HG02798 (cell line): ENCODE results near the gene SNAP47.

Source experiments
- ATAC-seq: cut with Tn5 transposase; IDR thresholded peaks from one replicate; pipeline ENCODE4 v1.9.1; 2021; ENCODE audit warnings: mild to moderate bottlenecking; ENCODE audit not compliant: unreplicated experiment, poor library complexity

Gene SNAP47

GRCh38 chr1:227731696-227732585, 3.3 kb upstream of the SNAP47 start:
- ATAC-seq: no peak

GRCh38 chr1:227732586-227733308, 2.5 kb upstream of the SNAP47 start:
- ATAC-seq: no peak

- ATAC-seq: no peak
Observed at GRCh38 chr1:227733309-227733705, 1.9 kb upstream of the SNAP47 start.

GRCh38 chr1:227733751-227734545, 1.3 kb upstream of the SNAP47 start:
- ATAC-seq: no peak

GRCh38 chr1:227734546-227734855, 734 bp upstream of the SNAP47 start:
- peak; percentile 0 for ATAC-seq

- ATAC-seq: no peak
Observed at GRCh38 chr1:227735539-227736285, 477 bp downstream of the SNAP47 start.

GRCh38 chr1:227736814-227737432, 1.7 kb downstream of the SNAP47 start:
- no peak for ATAC-seq

GRCh38 chr1:227738820-227739219, 3.6 kb downstream of the SNAP47 start:
- no peak for ATAC-seq

- ATAC-seq: no peak
Observed at GRCh38 chr1:227739636-227740035, 4.4 kb downstream of the SNAP47 start.

- ATAC-seq: no peak
Observed at GRCh38 chr1:227740401-227740960, 5.2 kb downstream of the SNAP47 start.

- no peak for ATAC-seq
Observed at GRCh38 chr1:227741166-227741870, 6.1 kb downstream of the SNAP47 start.

- ATAC-seq: no peak
Observed at GRCh38 chr1:227742738-227743715, 7.8 kb downstream of the SNAP47 start.

- ATAC-seq: no peak
Observed at GRCh38 chr1:227744668-227745067, 9.4 kb downstream of the SNAP47 start.

- no peak for ATAC-seq
Observed at GRCh38 chr1:227745568-227746265, 10.5 kb downstream of the SNAP47 start.

GRCh38 chr1:227746676-227747075, 11.4 kb downstream of the SNAP47 start:
- no peak for ATAC-seq

- no peak for ATAC-seq
Observed at GRCh38 chr1:227747382-227747781, 12.1 kb downstream of the SNAP47 start.

- ATAC-seq: no peak
Observed at GRCh38 chr1:227747948-227748495, 12.8 kb downstream of the SNAP47 start.
